WTC11 (cell line): Measurements from ENCODE around the gene FEM1C.

Experiments used
- TF ChIP-seq, protein P1 (sequence below): fragments of 200-600 bp; IDR thresholded peaks from 2 replicates; pipeline ENCODE4 v1.8.0; 2022; ENCODE audit warnings: antibody characterized with exemption
- TF ChIP-seq, protein P2 (sequence below): sonication (generic); formaldehyde crosslinking; IDR thresholded peaks from 2 replicates; pipeline ENCODE4 v1.8.1; 2022; ENCODE audit warnings: low read depth, missing genetic modification reagents, borderline replicate concordance
- TF ChIP-seq, protein P3 (sequence below): sonication (generic); formaldehyde crosslinking; IDR thresholded peaks from 2 replicates; pipeline ENCODE4 v1.8.1; 2022; ENCODE audit warnings: low read depth, mild to moderate bottlenecking, moderate library complexity, missing genetic modification reagents, borderline replicate concordance
- TF ChIP-seq, protein P4 (sequence below): sonication (generic); formaldehyde crosslinking; conservative IDR thresholded peaks from 2 replicates; pipeline ENCODE4 v1.8.1; 2022; ENCODE audit warnings: mild to moderate bottlenecking, missing genetic modification reagents
- TF ChIP-seq, protein P5 (sequence below): sonication (generic); formaldehyde crosslinking; IDR thresholded peaks from 2 replicates; pipeline ENCODE4 v1.8.1; 2023; ENCODE audit warnings: mild to moderate bottlenecking, missing genetic modification reagents, moderate library complexity

DNA sequence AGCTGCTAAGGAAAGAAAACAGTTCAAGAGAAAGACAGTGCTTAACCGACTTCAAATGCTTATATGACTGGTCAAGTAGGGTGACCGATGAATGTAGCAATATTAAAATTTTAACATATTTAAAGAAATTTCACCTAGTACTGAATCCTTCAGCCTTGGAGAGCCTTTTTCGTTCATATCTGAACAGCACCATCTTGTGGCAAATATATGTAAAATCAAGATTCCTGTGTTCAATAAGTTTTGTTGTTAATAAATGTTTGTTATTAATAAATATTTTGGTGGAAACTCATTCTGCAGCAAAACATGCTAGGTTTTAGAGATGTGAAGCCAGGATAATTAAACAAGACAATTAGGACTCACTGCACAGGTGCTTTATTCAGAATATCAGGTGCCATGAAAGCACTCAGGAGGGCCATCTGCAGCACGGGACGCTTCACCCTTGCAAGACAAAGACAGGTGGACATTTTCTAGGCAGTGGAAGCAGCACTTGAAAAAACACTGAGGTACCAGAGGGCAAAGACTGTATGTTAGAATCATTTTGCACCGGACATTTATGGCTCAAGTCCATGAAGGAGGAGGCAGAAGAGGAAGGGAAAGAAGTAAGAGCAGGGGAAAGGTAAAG is 42.1 kb upstream of the FEM1C start:
- TF ChIP-seq, protein P1, sequence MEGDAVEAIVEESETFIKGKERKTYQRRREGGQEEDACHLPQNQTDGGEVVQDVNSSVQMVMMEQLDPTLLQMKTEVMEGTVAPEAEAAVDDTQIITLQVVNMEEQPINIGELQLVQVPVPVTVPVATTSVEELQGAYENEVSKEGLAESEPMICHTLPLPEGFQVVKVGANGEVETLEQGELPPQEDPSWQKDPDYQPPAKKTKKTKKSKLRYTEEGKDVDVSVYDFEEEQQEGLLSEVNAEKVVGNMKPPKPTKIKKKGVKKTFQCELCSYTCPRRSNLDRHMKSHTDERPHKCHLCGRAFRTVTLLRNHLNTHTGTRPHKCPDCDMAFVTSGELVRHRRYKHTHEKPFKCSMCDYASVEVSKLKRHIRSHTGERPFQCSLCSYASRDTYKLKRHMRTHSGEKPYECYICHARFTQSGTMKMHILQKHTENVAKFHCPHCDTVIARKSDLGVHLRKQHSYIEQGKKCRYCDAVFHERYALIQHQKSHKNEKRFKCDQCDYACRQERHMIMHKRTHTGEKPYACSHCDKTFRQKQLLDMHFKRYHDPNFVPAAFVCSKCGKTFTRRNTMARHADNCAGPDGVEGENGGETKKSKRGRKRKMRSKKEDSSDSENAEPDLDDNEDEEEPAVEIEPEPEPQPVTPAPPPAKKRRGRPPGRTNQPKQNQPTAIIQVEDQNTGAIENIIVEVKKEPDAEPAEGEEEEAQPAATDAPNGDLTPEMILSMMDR, result no peak; the same call in 1 of the 2 replicates
- TF ChIP-seq, protein P2, sequence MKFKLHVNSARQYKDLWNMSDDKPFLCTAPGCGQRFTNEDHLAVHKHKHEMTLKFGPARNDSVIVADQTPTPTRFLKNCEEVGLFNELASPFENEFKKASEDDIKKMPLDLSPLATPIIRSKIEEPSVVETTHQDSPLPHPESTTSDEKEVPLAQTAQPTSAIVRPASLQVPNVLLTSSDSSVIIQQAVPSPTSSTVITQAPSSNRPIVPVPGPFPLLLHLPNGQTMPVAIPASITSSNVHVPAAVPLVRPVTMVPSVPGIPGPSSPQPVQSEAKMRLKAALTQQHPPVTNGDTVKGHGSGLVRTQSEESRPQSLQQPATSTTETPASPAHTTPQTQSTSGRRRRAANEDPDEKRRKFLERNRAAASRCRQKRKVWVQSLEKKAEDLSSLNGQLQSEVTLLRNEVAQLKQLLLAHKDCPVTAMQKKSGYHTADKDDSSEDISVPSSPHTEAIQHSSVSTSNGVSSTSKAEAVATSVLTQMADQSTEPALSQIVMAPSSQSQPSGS (CRISPR knock-in tag), result no peak
- TF ChIP-seq, protein P3, sequence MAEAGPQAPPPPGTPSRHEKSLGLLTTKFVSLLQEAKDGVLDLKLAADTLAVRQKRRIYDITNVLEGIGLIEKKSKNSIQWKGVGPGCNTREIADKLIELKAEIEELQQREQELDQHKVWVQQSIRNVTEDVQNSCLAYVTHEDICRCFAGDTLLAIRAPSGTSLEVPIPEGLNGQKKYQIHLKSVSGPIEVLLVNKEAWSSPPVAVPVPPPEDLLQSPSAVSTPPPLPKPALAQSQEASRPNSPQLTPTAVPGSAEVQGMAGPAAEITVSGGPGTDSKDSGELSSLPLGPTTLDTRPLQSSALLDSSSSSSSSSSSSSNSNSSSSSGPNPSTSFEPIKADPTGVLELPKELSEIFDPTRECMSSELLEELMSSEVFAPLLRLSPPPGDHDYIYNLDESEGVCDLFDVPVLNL (CRISPR knock-in tag), result no peak
- TF ChIP-seq, protein P4, sequence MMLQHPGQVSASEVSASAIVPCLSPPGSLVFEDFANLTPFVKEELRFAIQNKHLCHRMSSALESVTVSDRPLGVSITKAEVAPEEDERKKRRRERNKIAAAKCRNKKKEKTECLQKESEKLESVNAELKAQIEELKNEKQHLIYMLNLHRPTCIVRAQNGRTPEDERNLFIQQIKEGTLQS (CRISPR knock-in tag), result no peak
- TF ChIP-seq, protein P5, sequence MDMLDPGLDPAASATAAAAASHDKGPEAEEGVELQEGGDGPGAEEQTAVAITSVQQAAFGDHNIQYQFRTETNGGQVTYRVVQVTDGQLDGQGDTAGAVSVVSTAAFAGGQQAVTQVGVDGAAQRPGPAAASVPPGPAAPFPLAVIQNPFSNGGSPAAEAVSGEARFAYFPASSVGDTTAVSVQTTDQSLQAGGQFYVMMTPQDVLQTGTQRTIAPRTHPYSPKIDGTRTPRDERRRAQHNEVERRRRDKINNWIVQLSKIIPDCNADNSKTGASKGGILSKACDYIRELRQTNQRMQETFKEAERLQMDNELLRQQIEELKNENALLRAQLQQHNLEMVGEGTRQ (CRISPR knock-in tag), result no peak
